Spleen (tissue), 7 donors: Measurements from ENCODE around the gene STXBP5.

Experiments used
- POLR2A ChIP-seq, 3 donors: fragments of 450-650 bp; IDR thresholded peaks; one replicate each; pipeline ENCODE4 v1.5.1; 2017; ENCODE audit warnings: antibody characterized with exemption in 3 of 3, mild to moderate bottlenecking in 1 of 3
- TF ChIP-seq, protein P1 (sequence below), 11 experiments: fragments of 200-600 bp in 7 of 11; fragments of 450-650 bp in 4 of 11; sonication (generic) in 4 of 11; IDR thresholded peaks in 8 of 11; conservative IDR thresholded peaks in 3 of 11; 1 replicate in 7 of 11; 2 replicates in 4 of 11; pipeline versions ENCODE4 v1.4.0 to v1.8.0; 2016 to 2021; ENCODE audit warnings: antibody characterized with exemption in 11 of 11, inconsistent platforms in 4 of 11, mild to moderate bottlenecking in 1 of 11
- donor health status: DM: no; HTN: no; CAD: no; lungs with moderate emphysema.
- donor health status: DM: no; HTN: no; CAD: no.
- donor health status: DM: no; HTN: no; CAD: no.

GRCh38 chr6:147395158-147395557 lies 190.9 kb downstream of the STXBP5 start:
- TF ChIP-seq, protein P1, sequence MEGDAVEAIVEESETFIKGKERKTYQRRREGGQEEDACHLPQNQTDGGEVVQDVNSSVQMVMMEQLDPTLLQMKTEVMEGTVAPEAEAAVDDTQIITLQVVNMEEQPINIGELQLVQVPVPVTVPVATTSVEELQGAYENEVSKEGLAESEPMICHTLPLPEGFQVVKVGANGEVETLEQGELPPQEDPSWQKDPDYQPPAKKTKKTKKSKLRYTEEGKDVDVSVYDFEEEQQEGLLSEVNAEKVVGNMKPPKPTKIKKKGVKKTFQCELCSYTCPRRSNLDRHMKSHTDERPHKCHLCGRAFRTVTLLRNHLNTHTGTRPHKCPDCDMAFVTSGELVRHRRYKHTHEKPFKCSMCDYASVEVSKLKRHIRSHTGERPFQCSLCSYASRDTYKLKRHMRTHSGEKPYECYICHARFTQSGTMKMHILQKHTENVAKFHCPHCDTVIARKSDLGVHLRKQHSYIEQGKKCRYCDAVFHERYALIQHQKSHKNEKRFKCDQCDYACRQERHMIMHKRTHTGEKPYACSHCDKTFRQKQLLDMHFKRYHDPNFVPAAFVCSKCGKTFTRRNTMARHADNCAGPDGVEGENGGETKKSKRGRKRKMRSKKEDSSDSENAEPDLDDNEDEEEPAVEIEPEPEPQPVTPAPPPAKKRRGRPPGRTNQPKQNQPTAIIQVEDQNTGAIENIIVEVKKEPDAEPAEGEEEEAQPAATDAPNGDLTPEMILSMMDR (IDR thresholded peaks at IDR 0.05 in 8 of 11, conservative IDR thresholded peaks at IDR 0.05 in 3 of 11) = no peak
- no peak for TF ChIP-seq POLR2A (IDR thresholded peaks at IDR 0.05)
